Neural cell (in vitro differentiated cells): Measurements from ENCODE around the gene SLC1A2. TPM values are rescaled to one million over a fixed set of nuclear protein-coding genes. Genes with fewer than 3 reads are reported as not detected.

Experiments
- H2AFZ ChIP-seq: fragments of 200-600, 300-800 bp; sonication (generic), shearing (Covaris generic); 2 replicates; pipeline ENCODE4 v1.6.0; 2014; ENCODE audit warnings: low read depth, mild to moderate bottlenecking, antibody characterized with exemption, low read length, moderate library complexity
- H3F3A ChIP-seq: fragments of 200-600 bp; shearing (Covaris generic); 2 replicates; pipeline ENCODE4 v1.6.1; 2016; ENCODE audit warnings: mild to moderate bottlenecking, moderate library complexity, mixed read lengths, antibody characterized with exemption, low read length; ENCODE audit not compliant: insufficient read depth, poor library complexity, severe bottlenecking
- H3K27ac ChIP-seq: fragments of 200-600, 300-800 bp; sonication (generic), shearing (Covaris generic); 2 replicates; pipeline ENCODE4 v1.5.1; 2014; ENCODE audit warnings: mild to moderate bottlenecking, low read length, moderate library complexity
- H3K27me3 ChIP-seq: fragments of 300-800, 200-600 bp; sonication (generic), shearing (Covaris generic); 2 replicates; pipeline ENCODE4 v1.6.0; 2014; ENCODE audit warnings: mild to moderate bottlenecking, low read depth, low read length, moderate library complexity; ENCODE audit not compliant: insufficient read depth
- H3K36me3 ChIP-seq: fragments of 300-800, 200-600 bp; sonication (generic), shearing (Covaris generic); 2 replicates; pipeline ENCODE4 v1.5.1; 2014; ENCODE audit warnings: mild to moderate bottlenecking, antibody characterized with exemption, low read length, moderate library complexity; ENCODE audit not compliant: insufficient read depth
- H3K4me2 ChIP-seq: fragments of 300-800, 200-600 bp; sonication (generic), shearing (Covaris generic); 2 replicates; pipeline ENCODE4 v1.6.0; 2014; ENCODE audit warnings: mild to moderate bottlenecking, low read length
- H3K4me3 ChIP-seq: fragments of 300-800, 200-600 bp; sonication (generic), shearing (Covaris generic); 2 replicates; pipeline ENCODE4 v1.5.1; 2014; ENCODE audit warnings: mild to moderate bottlenecking, low read length, moderate library complexity
- H3K79me2 ChIP-seq: fragments of 200-600 bp; shearing (Covaris generic); replicated peaks from 2 replicates; pipeline ENCODE4 v1.6.0; 2014; ENCODE audit warnings: mild to moderate bottlenecking, low read length, moderate library complexity; ENCODE audit not compliant: insufficient read depth
- H3K9ac ChIP-seq: fragments of 300-800, 200-600 bp; sonication (generic), shearing (Covaris generic); 2 replicates; pipeline ENCODE4 v1.6.1; 2016; ENCODE audit warnings: mild to moderate bottlenecking, low read length, mixed read lengths
- H3K9me2 ChIP-seq: fragments of 200-600 bp; shearing (Covaris generic); 2 replicates; pipeline ENCODE4 v1.6.1; 2016; ENCODE audit warnings: mild to moderate bottlenecking, low read length, mixed read lengths; ENCODE audit not compliant: insufficient read depth
- H3K9me3 ChIP-seq: fragments of 200-600, 300-800 bp; sonication (generic), shearing (Covaris generic); 2 replicates; pipeline ENCODE4 v1.6.1; 2016; ENCODE audit warnings: mild to moderate bottlenecking, mixed run types, low read length, moderate library complexity, mixed read lengths
- H4K20me1 ChIP-seq: fragments of 200-600 bp; shearing (Covaris generic); 2 replicates; pipeline ENCODE4 v1.6.1; 2016; ENCODE audit warnings: mild to moderate bottlenecking, mixed run types; ENCODE audit not compliant: insufficient read depth
- EP300 ChIP-seq: fragments of 450-650 bp; conservative IDR thresholded peaks from 2 replicates; pipeline ENCODE4 v1.6.1; 2014; ENCODE audit warnings: antibody characterized with exemption, mild to moderate bottlenecking, moderate library complexity; ENCODE audit not compliant: poor library complexity, severe bottlenecking
- EZH2 ChIP-seq: fragments of 200-600, 300-800 bp; shearing (Covaris generic), sonication (generic); IDR thresholded peaks from 2 replicates; pipeline ENCODE4 v1.6.1; 2014; ENCODE audit warnings: antibody characterized with exemption, low read length, borderline replicate concordance, mild to moderate bottlenecking; ENCODE audit not compliant: insufficient read depth, poor library complexity, severe bottlenecking
- MXI1 ChIP-seq: fragments of 450-650 bp; conservative IDR thresholded peaks from 2 replicates; pipeline ENCODE4 v1.6.1; 2014; ENCODE audit warnings: antibody characterized with exemption, mild to moderate bottlenecking; ENCODE audit not compliant: poor library complexity, severe bottlenecking
- POLR2AphosphoS5 ChIP-seq: IDR thresholded peaks from 2 replicates; pipeline ENCODE4 v1.6.1; 2012
- RAD21 ChIP-seq: fragments of 450-650 bp; conservative IDR thresholded peaks from 2 replicates; pipeline ENCODE4 v1.6.1; 2014; ENCODE audit warnings: antibody characterized with exemption, mild to moderate bottlenecking, moderate library complexity
- SMC3 ChIP-seq: fragments of 450-650 bp; conservative IDR thresholded peaks from 2 replicates; pipeline ENCODE4 v1.6.1; 2014; ENCODE audit warnings: antibody characterized with exemption, mild to moderate bottlenecking, moderate library complexity; ENCODE audit not compliant: poor library complexity
- TAF1 ChIP-seq: IDR thresholded peaks from 2 replicates; pipeline ENCODE4 v1.6.1; 2012; ENCODE audit warnings: low read depth
- polyA plus RNA-seq: library from polyadenylated mRNA; depleted of rRNA; stranded (reverse); fragments of >200 nt; gene quantifications from 2 replicates; pipeline ENCODE4 v1.2.3, GENCODE V29; 2014
- TF ChIP-seq, protein P1 (sequence below): fragments of 450-650 bp; IDR thresholded peaks from 2 replicates; pipeline ENCODE4 v1.5.1; 2014; ENCODE audit warnings: antibody characterized with exemption, mild to moderate bottlenecking, moderate library complexity; ENCODE audit not compliant: poor library complexity, severe bottlenecking
- TF ChIP-seq, protein P2 (sequence below): IDR thresholded peaks from 2 replicates; pipeline ENCODE4 v1.6.1; 2012; ENCODE audit warnings: borderline replicate concordance

Gene SLC1A2
- polyA plus RNA-seq, 1 donor from 2014 or later: 134 TPM

DNA sequence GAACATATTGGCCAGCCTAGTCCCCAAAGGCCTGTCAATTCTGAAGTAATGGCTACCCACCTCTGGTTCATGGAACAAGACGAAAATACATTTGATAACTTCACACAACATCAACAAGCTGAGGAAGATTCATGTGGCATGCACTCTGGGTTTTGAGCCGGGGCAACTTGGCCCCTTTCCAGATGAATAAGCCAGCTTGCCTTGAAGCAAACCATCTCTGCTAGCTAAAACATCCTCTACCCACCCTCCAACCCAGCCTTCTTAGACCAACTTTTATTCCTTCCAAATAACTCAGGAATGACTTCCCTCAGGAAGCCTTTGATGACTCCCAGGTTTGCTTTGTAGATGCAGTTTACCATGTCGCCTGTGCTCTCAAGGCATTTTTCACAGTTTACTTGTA is 94.4 kb downstream of the SLC1A2 start:
- H3K27me3 ChIP-seq: no peaks in the 10 kb centered on the region
- H3K9ac ChIP-seq: no peak overlapping the region
- H3K4me3 ChIP-seq: no peak overlapping the region
- H3K9me2 ChIP-seq: no peaks in the 10 kb centered on the region
- no peaks in the 10 kb centered on the region for H4K20me1 ChIP-seq
- TF ChIP-seq EZH2 (no peak), SMC3 (no peak), RAD21 (no peak), POLR2AphosphoS5 (no peak), EP300 (no peak), TAF1 (no peak), MXI1 (no peak)
- TF ChIP-seq, protein P1, sequence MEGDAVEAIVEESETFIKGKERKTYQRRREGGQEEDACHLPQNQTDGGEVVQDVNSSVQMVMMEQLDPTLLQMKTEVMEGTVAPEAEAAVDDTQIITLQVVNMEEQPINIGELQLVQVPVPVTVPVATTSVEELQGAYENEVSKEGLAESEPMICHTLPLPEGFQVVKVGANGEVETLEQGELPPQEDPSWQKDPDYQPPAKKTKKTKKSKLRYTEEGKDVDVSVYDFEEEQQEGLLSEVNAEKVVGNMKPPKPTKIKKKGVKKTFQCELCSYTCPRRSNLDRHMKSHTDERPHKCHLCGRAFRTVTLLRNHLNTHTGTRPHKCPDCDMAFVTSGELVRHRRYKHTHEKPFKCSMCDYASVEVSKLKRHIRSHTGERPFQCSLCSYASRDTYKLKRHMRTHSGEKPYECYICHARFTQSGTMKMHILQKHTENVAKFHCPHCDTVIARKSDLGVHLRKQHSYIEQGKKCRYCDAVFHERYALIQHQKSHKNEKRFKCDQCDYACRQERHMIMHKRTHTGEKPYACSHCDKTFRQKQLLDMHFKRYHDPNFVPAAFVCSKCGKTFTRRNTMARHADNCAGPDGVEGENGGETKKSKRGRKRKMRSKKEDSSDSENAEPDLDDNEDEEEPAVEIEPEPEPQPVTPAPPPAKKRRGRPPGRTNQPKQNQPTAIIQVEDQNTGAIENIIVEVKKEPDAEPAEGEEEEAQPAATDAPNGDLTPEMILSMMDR: no peak
- TF ChIP-seq, protein P2, sequence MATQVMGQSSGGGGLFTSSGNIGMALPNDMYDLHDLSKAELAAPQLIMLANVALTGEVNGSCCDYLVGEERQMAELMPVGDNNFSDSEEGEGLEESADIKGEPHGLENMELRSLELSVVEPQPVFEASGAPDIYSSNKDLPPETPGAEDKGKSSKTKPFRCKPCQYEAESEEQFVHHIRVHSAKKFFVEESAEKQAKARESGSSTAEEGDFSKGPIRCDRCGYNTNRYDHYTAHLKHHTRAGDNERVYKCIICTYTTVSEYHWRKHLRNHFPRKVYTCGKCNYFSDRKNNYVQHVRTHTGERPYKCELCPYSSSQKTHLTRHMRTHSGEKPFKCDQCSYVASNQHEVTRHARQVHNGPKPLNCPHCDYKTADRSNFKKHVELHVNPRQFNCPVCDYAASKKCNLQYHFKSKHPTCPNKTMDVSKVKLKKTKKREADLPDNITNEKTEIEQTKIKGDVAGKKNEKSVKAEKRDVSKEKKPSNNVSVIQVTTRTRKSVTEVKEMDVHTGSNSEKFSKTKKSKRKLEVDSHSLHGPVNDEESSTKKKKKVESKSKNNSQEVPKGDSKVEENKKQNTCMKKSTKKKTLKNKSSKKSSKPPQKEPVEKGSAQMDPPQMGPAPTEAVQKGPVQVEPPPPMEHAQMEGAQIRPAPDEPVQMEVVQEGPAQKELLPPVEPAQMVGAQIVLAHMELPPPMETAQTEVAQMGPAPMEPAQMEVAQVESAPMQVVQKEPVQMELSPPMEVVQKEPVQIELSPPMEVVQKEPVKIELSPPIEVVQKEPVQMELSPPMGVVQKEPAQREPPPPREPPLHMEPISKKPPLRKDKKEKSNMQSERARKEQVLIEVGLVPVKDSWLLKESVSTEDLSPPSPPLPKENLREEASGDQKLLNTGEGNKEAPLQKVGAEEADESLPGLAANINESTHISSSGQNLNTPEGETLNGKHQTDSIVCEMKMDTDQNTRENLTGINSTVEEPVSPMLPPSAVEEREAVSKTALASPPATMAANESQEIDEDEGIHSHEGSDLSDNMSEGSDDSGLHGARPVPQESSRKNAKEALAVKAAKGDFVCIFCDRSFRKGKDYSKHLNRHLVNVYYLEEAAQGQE: no peak
- H3K9me3 ChIP-seq: no peaks in the 10 kb centered on the region
- H2AFZ ChIP-seq: no peak overlapping the region
- H3K4me2 ChIP-seq: no peak overlapping the region
- peaks cover 4% of the 10 kb centered on the region for H3K79me2 ChIP-seq
- no peak overlapping the region for H3K27ac ChIP-seq
- H3F3A ChIP-seq: no peaks in the 10 kb centered on the region
- H3K36me3 ChIP-seq: no peaks in the 10 kb centered on the region

DNA sequence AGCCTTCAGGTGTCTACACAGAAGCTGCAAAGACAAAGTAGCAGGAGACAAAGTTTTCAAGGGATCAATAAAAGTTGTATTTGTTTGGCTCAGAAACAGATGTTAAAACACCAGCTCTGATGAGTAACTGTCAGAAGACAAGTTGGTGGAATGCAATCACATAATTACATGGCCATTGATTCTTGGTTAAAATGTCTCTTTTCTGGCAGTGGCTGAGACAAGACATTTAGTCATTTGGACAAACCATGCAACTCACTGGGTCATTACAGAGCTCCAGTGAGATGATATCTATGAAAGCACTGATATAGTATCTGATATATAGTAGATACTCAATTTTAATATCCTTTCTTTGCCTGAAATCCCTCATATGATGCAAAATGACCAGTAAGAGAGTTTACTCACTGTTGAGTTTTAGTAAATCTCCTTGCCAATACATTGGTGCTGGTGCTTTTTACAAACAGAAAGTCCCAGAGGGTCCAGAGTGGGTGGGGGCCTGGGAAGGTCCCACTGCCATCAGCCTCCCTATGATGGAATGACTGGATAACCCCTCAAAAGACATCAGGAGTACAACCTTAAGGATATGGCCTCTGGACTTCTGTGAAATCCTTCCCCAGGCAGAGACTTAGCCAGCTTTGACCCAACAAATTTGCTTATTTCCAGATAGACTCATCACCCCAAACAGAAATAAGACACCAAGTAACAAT is 95.0 kb downstream of the SLC1A2 start:
- H3F3A ChIP-seq: no peaks in the 10 kb centered on the region

More for the DNA sequence above, 95.0 kb downstream of the SLC1A2 start:
- H3K9me3 ChIP-seq: no peaks in the 10 kb centered on the region
- H3K9ac ChIP-seq: no peak overlapping the region
- no peaks in the 10 kb centered on the region for H3K27me3 ChIP-seq
- TF ChIP-seq SMC3 (no peak), EZH2 (no peak), TAF1 (no peak), MXI1 (no peak)
- TF ChIP-seq, protein P2: no peak
- TF ChIP-seq, protein P1: no peak
- no peak overlapping the region for H3K4me2 ChIP-seq
- H2AFZ ChIP-seq: no peak overlapping the region
- H4K20me1 ChIP-seq: no peaks in the 10 kb centered on the region
- no peaks in the 10 kb centered on the region for H3K9me2 ChIP-seq
- no peak overlapping the region for H3K4me3 ChIP-seq
- no peaks in the 10 kb centered on the region for H3K36me3 ChIP-seq
- H3K79me2 ChIP-seq: peaks cover 4% of the 10 kb centered on the region
- no peak overlapping the region for H3K27ac ChIP-seq
